ENCODE results near the gene SP3.

The SP3 gene

DNA sequence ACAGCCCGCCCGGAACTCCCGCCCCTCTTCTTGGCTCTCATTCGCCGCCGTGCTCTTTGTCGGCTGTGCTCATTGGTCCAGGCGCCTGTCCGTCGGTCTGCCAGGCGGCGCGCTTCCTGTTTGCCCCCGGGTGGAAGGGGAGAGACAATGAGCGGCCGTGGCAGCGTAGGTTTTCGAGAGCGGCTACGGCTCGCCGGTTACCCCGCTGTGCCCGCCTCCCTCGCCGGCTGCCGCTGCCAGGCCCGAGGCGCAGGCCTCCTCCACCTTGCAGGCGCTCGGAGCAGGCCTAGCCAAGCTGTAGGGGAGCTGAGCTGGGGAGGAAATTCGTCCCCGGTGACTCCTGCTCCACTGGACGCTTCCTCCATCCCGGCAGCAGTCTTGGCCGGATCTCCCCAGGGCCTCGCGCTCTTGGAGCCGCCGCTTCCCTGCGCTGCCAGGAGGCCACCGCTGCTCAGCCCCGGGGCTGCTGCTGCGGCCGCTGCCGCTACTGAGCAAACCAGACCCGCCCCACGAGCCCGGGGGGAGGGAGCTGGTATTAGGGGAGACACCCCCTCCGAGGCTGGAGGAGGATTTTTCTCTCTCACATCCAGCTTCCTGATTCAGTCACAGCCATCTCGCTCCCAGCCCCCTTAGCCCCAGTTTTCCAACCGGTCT lies at the start of gene SP3:
Gene SP3 (minus strand): TSS at position 2 of the 654 bp plus-strand sequence. CDS start 202 bp downstream, outside the sequence.
- peak; percentile 96 for DNase-seq

DNA sequence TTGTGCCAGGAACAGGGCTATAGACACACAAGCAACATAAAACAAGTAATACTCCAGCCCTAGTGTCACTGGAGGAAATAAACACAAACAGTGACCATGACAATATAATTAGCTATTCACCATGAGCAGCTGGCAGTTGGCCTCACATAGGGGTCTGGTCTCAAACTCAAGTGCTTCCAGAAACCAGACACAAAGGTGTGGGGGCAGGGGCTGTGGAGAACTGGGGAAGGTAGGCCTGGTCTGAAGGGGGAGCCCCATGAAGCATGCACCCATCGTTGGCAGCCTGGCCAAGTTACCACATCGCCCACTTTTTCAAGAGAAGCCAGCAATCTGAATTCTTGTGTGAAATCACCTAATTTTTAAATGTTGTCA lies 49.5 kb upstream of the SP3 start:
- DNase-seq, result peak; percentile 82

DNA sequence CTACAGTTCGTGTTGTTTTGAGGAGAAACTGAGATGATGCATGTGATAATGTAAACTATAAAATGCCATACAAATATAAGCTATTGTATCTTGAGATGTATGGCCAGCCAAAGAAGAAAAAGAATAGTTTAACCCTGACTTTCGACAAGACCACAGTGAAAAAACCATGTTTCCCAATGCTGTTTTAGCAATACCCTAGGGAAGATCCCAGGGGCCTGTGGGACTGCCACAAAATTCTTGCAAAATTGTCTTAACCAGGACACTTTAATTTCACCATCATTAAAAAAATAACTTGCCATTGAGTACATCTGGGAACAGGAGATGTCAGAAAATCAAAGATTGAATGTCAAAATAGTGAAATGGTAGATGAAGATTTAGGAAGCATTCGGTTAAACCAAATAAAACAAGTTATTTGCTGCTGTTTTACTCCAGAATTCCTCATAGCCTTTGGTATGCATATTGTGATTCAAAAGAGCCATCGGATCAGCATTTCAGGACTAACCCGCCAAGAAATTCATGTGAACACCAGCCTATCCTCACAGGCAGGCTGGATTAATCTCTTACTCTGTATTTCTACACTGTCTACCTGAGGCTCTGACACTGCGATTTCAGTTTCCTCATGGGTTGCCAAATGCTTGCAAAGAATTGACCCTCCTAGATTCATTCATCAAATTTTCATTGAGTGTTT lies 49.0 kb upstream of the SP3 start:
- no peak for DNase-seq

DNA sequence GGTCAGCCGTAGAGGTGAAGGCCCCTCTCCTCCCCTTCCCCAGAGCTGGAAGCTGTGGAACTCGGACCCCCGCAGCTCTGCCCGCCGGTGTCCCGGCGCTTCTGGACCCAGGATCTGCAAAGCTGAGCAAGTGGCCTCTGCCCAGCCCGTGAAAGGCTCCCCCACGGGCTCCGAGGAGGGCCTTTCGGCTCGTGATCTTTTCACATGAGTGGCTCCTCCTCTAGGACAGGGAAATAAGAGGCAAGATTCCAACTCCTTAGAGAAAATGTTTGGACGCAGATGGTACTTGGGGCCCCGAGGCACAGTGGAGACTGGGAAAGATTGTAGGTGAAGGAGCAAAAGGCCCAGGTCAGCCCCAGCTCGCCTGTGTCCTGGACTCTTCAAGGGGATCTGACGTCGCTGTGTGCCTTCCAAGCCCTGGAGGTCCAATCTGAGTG lies 48.2 kb upstream of the SP3 start:
- DNase-seq, result no peak

DNA sequence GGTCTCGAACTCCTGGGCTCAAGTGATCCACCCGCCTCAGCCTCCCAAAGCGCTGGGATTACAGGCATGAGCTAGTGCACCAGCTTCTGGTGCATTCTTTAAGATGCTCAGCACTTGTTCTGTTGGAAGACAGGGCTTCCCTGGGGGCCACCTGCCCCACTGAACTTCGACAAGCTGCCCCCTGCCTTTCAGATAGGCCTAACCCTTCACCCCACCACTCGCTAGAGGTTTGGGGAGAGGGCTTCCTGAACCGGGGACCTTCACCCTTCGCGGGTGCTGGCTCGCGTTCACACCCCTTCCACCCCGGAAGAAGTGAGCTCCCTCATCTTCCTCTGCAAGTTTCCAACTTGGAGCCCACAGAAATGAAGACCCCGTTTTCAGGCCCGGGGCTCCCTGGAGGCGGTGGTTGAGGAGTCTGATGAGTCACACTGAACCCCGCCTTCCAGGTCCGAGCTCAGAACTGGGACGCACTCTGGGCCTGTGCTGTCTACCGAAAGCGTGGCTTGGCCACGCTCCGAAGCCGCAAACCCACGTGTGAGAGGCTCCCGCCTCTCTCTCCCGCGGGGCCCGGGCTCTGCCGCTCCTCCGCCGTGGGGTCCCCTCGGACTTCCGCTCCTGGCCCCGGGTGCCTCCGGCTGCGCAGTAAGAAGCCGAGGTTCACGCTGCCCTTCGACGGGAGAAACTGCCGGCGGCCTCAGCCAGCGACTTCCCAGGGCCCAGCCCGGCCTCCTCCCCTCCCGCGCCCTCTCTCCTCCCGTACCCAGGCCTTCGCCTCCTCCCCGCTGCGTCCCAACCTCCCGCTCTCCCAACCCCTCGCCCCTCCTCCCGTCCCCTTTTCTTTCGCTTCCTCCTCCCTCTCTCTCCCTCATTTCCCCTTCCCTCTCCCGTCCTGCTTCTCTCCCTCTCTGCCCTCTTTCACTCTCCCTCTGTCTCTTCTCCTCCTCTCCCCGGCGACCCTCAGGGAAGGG lies 47.5 kb upstream of the SP3 start:
- DNase-seq, result no peak

DNA sequence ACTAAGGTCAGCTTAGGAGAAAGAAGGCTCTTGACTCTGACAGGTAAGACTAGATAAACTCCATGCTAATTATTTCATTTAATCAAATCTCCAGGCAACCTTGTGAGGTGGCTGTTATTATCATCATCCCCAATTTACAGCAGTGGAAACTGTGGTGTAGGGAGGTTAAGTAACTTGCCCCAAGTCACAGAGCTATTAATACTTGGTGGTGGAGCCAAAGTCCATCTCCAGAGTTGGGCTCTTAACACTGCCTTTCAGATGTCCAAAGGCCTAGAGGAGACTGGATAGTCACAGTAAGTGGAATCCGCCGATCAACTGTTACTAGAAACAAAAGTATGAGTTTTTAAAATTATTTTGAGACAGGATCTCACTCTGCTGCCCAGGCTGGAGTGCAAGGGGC lies 46.6 kb upstream of the SP3 start:
- no peak for DNase-seq

DNA sequence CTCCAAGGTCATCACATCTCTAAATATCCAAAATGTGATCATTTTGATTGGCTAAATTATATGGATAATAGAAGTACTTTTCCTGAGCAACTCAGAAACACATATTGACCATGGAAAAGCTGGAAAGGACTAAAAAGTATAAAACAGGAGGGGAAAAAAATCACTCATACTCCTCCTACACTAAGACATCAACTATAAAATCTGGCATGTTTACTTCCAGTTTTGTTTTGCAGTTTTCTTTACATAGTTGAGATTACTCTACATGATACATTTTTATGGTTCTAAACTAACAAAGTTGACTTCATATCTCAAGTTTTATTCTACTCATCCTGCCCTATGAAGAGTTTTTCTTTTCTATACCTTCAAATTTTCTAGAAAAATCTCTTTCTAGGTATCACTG lies 46.0 kb upstream of the SP3 start:
- no peak for DNase-seq

DNA sequence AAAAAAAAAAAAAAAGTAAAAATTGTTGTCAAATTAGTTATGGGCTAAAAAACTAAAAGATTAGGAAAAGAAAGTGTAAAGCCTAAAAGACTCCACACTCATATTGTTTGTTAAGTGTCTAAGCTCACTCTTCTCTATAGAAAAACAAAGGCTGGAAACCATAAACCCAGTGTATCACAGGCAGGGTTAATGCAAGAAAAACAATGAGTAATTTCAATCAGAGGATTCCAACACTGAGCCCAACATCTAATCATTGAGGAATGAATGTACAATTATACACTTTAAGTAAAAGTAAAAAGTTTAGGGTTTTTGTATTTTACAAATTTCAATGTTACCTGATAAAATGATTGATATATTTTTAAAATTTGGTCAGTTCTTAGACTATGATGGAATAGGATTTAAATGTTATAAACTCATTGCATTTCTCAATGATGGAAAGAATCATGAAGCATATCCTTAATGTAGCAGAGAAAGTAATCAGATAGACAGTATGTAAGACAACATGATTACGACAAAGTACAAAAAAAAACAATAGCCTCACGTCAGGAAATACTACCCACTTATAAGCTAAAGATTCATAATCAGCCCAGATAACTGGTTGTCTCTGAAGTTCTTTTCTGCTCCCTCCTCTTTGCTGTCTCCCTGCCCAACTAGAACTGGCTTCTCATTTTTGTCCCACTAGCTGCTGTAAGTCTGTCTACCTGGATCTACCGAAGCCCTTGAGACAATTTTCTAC lies 44.5 kb upstream of the SP3 start:
- DNase-seq, result no peak

DNA sequence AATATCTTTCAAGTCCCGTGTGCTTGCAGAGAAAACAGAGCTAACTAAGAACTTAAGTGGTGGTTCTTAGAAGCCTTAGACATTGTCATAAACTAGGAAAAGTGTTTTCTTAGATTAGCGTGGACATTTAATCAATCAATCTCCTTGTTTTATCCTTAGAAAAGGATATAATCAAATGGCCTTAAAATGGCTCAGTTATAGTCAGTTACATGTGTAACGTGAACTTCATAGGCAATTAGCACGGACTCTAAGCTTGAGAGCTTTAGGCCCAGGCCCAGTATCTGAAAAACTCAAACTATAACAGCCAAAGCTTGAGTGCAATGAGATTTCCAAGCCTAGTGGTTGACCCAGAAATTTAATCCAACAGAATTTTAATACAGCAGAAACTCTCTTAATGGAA lies 43.5 kb upstream of the SP3 start:
- DNase-seq, result no peak

DNA sequence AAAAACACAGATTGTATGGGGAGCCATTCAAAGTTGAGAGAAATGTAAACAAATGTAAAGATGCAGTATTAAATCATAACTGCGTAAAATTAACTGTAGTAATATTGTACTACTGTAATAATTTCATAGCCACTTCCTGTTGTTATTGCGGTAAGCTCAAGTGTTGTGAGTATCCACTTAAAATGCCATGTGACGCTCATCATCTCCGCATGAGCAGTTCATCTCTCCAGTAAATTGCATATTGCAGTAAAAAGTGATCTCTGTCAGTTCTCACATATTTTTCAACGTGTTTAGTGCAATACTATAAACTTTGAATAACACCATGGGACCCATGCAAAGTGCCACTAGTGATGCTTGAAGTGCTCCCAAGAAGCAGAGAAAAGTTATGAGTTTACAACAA lies 41.8 kb upstream of the SP3 start:
- DNase-seq, result peak; percentile 75

DNA sequence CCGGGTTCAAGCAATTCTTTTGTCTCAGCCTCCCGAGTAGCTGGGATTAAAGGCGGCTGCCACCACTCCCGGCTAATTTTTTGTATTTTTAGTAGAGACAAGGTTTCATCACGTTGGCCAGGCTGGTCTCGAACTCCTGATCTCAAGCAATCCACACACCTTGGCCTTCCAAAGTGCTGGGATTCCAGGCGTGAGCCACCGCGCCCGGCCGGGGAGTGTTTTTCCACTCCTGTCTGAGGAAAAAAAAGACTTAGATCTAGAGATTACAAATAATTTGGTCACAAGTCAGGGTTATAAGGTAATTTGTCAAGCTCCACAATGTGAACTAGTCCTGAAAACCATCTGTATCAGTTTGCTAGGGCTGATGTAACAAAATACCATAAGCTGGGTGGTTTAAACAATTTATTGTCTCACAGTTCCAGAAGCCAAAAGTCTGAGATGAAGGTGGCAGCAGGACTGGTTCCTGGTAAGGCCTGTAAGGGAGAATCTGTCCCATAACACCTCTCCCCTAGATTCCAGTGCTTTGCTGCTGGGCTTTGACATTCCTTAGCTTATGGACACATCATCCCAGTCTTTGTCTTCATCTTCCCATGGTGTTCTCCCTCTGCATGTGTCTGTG lies 40.7 kb upstream of the SP3 start:
- DNase-seq, result no peak

DNA sequence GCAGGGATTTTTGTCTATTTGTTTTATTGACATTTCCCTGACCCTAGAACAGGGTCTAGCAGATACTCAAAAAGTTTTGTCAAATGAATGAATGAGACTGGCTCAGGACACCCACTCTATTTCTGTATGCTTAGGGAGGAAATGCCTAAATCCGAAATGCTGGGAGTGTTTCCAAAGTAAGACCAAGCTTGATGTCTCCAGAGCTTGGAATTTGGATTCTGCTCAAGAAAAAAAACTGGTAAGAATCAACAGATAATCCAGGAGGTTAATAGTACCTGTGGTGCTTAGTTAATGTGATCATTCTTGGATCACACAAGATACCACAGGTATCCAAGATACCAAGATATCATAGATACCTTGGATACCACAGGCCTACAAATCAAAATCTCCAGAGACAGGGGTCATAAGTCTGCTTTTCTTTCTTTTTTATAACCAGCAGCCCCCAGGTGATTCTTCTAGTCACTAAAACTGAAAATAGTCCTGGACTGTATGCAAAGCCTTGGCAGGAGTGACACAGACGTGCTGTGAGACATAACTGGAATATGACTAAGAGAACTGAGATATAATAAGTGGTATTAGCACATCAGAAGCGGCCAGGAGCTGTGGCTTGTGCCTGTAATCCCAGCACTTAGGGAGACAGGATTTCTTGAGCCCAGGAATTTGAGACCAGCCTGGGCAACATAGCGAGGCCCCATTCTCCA lies 39.9 kb upstream of the SP3 start:
- no peak for DNase-seq

DNA sequence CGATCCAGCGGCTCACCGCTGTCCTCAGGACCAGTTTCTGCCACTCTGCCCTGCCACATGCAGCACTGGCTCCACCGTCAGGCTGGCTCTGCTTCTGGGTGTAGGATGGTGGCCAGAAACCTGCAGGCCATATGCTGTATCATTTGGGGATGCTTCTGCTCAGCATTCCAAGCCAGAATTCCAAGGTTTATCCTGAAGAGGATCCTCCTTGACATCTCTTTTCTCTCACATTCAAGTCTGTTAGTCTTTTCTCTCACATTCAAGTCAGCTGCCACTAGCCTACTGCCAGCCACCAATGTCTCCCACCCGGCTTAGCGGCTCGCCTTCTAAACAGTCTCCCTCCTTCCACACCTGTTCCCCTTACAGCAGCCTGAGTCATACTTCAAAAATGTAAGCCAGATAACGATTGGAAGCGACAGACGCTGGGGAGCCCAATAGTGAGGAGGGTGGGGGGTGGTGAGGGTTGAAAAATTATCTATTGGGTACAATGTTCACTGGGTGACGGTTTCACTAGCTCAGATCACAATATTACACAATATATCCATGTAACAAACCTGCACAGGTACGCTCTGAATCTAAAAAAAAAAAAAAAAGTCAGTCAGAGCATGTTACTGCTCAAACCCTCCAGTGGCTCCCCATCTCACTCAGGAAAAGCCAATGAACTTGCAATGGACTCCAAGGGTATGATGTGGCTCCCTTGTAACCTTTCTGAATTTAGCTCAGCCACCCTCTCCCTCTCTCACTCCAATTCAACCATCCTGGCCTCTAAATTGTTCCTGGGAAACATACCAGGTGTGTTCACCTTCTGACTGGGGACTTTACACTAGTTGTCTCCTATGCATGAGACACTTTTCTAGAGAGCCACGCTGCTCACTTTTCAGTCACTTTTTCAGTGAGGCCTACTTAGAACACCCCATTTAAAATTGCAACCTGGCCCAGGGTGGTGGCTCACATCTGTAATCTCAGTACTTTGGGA lies 38.8 kb upstream of the SP3 start:
- DNase-seq, result no peak

DNA sequence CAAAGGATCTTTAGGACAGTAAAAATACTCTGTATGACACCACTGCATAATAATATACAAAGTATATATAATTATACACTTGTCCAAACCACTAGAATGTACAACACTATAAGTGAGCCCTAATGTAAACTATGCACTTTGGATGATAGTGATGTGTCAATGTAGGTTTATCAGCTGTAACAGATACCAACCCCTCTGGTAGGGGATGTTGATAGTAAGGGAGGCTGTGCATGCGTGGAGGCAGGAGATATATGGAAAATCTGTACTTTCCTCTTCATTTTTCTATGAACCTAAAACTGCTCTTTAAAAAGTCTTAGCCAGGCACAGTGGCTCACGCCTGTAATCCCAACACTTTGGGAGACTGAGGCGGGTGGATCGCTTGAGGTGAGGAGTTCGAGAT lies 37.5 kb upstream of the SP3 start:
- no peak for DNase-seq

DNA sequence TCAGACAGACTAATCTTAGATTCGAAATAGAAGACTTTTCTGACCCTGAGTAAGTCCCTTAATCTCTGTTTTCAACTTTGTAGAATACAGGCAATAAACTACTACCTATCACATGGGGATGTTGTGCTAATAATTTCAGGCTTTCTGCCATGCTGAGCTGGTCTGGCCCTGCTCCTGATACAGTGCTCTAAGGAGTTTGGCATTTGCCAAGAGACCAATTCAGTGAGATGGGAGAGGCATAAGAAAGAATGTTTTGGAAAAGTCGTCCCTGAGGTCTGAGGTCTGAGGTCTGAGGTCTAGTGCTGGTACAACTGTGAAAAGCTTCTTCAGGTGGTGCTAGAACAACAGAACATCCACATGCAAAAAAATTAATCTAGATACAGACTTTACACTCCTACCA lies 35.9 kb upstream of the SP3 start:
- DNase-seq, result no peak

DNA sequence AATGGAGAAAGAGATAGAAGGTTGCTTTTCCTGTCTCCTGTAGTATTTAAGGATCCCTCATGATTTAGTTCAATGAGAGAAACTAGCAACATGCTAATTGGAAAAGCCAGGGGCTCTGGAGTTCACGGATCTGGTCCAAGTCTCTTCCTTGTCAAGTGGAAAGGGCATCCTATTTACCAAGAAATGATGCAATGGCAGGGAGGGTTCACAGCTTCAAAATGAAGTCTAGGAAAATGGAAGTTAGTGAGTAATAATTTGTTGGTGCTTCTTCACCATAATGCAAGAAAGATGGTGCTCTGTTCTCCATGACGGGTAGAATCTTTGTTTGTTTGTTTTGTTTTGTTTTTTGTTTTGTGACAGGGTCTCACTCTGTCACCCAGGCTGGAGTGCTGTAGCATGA lies 34.6 kb upstream of the SP3 start:
- DNase-seq, result no peak

DNA sequence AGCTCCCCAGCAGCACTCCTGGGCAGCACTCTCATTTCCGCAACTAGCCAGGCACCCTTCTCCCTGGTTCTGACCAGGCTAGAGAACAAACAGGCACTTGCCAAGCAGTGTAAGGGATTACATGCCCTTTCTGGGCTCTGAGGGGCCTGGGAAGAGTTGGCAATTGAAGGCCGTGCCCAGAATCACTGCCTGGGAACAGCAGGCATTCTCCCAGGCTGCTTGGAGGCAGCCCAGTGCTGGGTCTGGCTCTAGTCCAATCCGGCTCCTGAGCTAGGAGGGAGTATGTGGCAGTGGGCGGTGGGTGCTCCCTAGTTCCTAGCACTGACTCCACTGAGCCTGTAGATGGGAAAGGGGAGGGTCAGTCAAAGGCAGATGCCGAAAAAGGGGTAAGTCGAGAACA lies 34.1 kb upstream of the SP3 start:
- no peak for DNase-seq

DNA sequence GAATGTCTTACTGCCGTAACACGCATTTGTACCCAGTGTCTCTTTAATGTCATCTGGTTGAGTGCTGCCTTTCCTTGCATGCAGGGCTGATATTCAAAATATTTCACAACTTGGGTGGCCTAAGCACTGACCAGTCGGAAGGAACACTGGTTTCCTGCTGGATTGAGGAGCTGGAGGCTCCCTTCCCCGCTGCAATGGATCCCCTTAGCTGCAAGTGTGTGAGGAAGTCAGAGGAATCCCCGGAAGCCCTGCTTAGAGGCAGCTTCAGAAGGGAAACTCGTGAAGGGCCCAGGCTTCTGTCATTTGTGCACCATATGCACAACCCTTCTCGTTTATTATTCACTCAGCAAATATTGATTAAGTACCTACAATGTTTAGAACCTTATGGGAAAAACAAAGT lies 33.2 kb upstream of the SP3 start:
- no peak for DNase-seq

DNA sequence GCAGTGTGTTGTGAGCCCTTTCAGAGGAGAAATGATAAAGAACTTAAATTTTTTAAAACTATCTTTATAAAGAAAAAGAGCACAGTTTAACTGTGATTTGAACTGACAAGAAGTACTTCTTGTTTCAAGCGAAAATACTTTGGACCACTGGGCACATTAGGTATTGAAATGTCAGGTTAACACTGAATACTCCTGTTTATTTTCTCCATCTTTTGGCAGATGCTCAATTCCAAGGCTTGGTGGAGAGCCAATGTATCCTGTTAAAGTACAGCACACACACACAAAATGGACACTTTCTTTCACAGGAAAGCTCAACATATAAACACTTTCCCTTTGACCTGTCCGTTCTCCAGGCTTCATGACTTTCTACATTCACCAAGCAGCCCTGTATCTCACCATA lies 32.6 kb upstream of the SP3 start:
- DNase-seq, result peak; percentile 40

DNA sequence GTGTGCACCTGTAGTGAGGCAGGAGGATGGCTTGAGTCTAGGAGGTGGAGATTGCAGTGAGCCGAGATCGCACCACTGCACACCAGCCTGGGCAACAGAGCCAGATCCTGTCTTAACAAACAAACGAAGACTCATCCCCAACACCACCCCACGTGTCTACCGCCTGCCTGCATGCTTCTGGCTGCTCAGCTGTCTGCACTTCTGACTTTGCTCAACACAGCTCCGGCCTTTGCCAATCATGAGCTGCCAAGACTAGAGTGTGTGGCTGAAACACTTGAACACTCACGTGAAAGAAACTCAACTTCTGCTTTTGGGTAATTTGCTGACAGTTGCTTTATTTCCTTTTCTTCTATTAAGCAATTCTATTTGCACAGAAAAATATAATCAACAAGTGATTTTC lies 32.1 kb upstream of the SP3 start:
- DNase-seq, result peak; percentile 48

DNA sequence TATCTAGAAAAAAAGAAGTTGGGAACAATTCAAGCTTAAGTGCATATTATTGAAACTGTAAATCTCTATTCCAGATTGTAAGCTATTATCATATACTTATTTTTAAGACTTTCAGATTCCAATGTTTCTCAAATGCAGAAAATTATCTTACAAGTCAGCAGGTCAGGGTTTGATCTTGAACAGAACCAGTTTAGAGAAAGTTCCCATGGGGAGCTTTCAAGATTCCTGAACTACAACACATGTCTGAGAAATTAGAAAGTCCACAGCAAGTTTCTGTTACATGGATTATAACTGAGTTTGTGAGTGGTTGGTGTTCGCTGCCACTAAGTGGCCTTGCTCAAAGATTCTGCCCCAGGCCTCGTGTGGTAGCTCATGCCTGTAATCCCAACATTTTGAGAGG lies 31.6 kb upstream of the SP3 start:
- DNase-seq, result no peak

Data from NCI-H2029 (cell line).